Medulla oblongata (tissue), 1 donor: ENCODE results near the gene HEATR9.

ENCODE experiments used
- DNase-seq: peaks from one replicate; pipeline ENCODE4 v3.0.0-alpha.2; 2015; ENCODE audit errors: extremely low spot score

HEATR9 gene

GRCh38 chr17:35809855-35810461 lies 58.7 kb downstream of the HEATR9 start:
- DNase-seq: peak; percentile 26

- DNase-seq: peak; percentile 99
Observed at GRCh38 chr17:35808962-35809854, 59.5 kb downstream of the HEATR9 start, which contains the start of gene TAF15. TAF15 (plus strand) TSS chr17:35809484; CDS start chr17:35809570, 86 bp downstream.

GRCh38 chr17:35808240-35808961 lies 60.3 kb downstream of the HEATR9 start:
- no peak for DNase-seq

GRCh38 chr17:35807371-35808144 lies 61.1 kb downstream of the HEATR9 start:
- DNase-seq: no peak
